HEK293T (cell line): ENCODE data around the gene FAM9C.

ENCODE experiments used
- BHLHE40 ChIP-seq: fragments of 450-650 bp; IDR thresholded peaks from 2 replicates; pipeline ENCODE4 v1.6.1; 2016; ENCODE audit warnings: mild to moderate bottlenecking, moderate library complexity, borderline replicate concordance
- CTBP1 ChIP-seq: fragments of 450-650 bp; IDR thresholded peaks from 2 replicates; pipeline ENCODE4 v1.6.1; 2016; ENCODE audit warnings: borderline replicate concordance
- FOXK2 ChIP-seq: fragments of 450-650 bp; IDR thresholded peaks from 2 replicates; pipeline ENCODE4 v1.6.1; 2016; ENCODE audit warnings: mild to moderate bottlenecking
- SUZ12 ChIP-seq: fragments of 450-650 bp; IDR thresholded peaks from 2 replicates; pipeline ENCODE4 v1.6.1; 2016; ENCODE audit warnings: mild to moderate bottlenecking

DNA sequence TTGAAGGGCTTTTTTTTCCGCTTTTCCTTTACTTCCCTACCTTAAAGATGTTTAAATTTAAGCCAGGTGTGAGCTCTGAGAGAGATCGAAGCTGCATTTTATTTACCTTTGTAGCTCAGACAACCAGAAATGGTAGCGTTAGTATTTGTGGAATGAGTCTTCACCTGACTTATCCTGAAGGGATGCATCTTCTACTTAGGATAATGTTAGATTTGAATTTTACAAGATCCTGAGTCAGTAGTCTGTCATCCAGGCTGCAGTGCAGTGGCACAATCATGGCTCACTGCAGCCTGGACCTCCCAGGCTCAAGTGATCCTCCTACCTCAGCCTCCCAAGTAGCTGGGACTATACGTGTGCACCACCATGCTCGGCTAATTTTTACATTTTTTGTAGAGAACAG, 43.3 kb downstream of the FAM9C start:
- TF ChIP-seq CTBP1 = no peak
- no peak for TF ChIP-seq FOXK2
- TF ChIP-seq SUZ12 = no peak
- no peak for TF ChIP-seq BHLHE40
